ENCODE measurements around the gene ZNF138. TPM values are rescaled to one million over a fixed set of nuclear protein-coding genes. Genes with fewer than 3 reads are reported as not detected.
"Not testable (repeated sequence)": the region's sequence is repeated elsewhere in the genome, so short reads cannot be mapped to it uniquely, and the experiment has no call there.

ZNF138 gene
- total and polyA plus RNA-seq, 10 donors: 7.0 to 39.9 (median 12.8) TPM

- H3K27ac ChIP-seq: no peak overlapping the region
- WGBS, 5 donors: 76 to 85% (median 81%) methylated on average over 3 of the region's 3 CpGs
- H3K4me3 ChIP-seq: no peak overlapping the region
- TF ChIP-seq POLR2AphosphoS5 (IDR thresholded peaks at IDR 0.05) (no peak), POLR2A (IDR thresholded peaks at IDR 0.05) (no peak)
- TF ChIP-seq, protein P1, sequence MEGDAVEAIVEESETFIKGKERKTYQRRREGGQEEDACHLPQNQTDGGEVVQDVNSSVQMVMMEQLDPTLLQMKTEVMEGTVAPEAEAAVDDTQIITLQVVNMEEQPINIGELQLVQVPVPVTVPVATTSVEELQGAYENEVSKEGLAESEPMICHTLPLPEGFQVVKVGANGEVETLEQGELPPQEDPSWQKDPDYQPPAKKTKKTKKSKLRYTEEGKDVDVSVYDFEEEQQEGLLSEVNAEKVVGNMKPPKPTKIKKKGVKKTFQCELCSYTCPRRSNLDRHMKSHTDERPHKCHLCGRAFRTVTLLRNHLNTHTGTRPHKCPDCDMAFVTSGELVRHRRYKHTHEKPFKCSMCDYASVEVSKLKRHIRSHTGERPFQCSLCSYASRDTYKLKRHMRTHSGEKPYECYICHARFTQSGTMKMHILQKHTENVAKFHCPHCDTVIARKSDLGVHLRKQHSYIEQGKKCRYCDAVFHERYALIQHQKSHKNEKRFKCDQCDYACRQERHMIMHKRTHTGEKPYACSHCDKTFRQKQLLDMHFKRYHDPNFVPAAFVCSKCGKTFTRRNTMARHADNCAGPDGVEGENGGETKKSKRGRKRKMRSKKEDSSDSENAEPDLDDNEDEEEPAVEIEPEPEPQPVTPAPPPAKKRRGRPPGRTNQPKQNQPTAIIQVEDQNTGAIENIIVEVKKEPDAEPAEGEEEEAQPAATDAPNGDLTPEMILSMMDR (IDR thresholded peaks at IDR 0.05 in 8 of 11, conservative IDR thresholded peaks at IDR 0.05 in 3 of 11): no peak
- no peaks in the 10 kb centered on the region for H3K27me3 ChIP-seq (replicated peaks in 1 of 7)
- H3K4me1 ChIP-seq: no peaks in the 10 kb centered on the region
- no peaks in the 10 kb centered on the region for H3K36me3 ChIP-seq
- peaks cover 0 to 29% (median 0%) of the 10 kb centered on the region in 8 donors for H3K9me3 ChIP-seq
- intact Hi-C loops (cut with DNase I; ENCODE audit: low total_unique reads): no loop called here
- no peak for DNase-seq
Observed at GRCh38 chr7:64775289-64775688, 18.9 kb upstream of the ZNF138 start.

GRCh38 chr7:64784842-64785241, 9.4 kb upstream of the ZNF138 start:
- H3K4me1 ChIP-seq; H3K27ac ChIP-seq; H3K9me3 ChIP-seq; DNase-seq; H3K36me3 ChIP-seq; intact Hi-C loops (cut with DNase I; ENCODE audit: low total_unique reads); H3K4me3 ChIP-seq; H3K27me3 ChIP-seq (replicated peaks in 1 of 7): not testable (repeated sequence)
- 71 to 98% (median 86%) methylated on average over 6 to 22 of the region's 23 CpGs for WGBS, 5 donors

DNA sequence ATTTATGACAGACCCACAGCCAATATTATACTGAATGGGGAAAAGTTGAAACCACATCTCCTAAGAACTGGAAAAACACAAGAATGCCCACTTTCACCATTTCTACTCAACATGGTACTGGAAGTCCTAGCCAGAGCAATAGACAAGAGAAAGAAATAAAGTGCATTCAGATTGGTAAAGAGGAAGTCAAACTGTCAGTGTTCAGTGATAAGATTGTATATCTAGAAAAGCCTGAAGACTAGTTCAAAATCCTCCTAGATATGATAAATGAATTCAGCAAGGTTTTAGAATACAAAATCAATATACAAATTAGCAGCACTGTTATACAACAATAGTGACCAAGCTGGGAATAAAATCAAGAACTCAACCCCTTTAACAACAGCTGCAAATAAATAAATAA, 6.9 kb upstream of the ZNF138 start:
- no peak for DNase-seq
- Histone ChIP-seq H3K4me3 (no peak overlapping the region), H3K27ac (no peak overlapping the region), H3K9me3 (no peaks in the 10 kb centered on the region), H3K4me1 (no peaks in the 10 kb centered on the region), H3K27me3 (replicated peaks in 1 of 7) (peaks cover 0 to 3% (median 0%) of the 10 kb centered on the region in 7 donors), H3K36me3 (no peaks in the 10 kb centered on the region)
- TF ChIP-seq, protein P1 (IDR thresholded peaks at IDR 0.05 in 8 of 11, conservative IDR thresholded peaks at IDR 0.05 in 3 of 11): no peak
- no peak for TF ChIP-seq POLR2AphosphoS5 (IDR thresholded peaks at IDR 0.05)
- TF ChIP-seq POLR2A (IDR thresholded peaks at IDR 0.05): no peak
- intact Hi-C loops (cut with DNase I; ENCODE audit: low total_unique reads): no loop called here

GRCh38 chr7:64789241-64789640, 5.0 kb upstream of the ZNF138 start:
- 59 to 73% (median 67%) methylated on average over 11 of the region's 11 CpGs for WGBS, 5 donors
- H3K9me3 ChIP-seq; H3K36me3 ChIP-seq; H3K4me3 ChIP-seq; H3K27me3 ChIP-seq (replicated peaks in 1 of 7); H3K4me1 ChIP-seq; DNase-seq; H3K27ac ChIP-seq; intact Hi-C loops (cut with DNase I; ENCODE audit: low total_unique reads): not testable (repeated sequence)

- Histone ChIP-seq H3K27me3 (replicated peaks in 1 of 7) (no peaks in the 10 kb centered on the region), H3K4me3 (peak overlapping the region in 1 of 8 donors; percentile 82), H3K4me1 (peaks cover 8 to 38% (median 22%) of the 10 kb centered on the region in 6 donors), H3K9me3 (no peaks in the 10 kb centered on the region), H3K27ac (peak overlapping the region in 2 of 8 donors; percentile 87 to 91), H3K36me3 (peaks cover 0 to 15% (median 1%) of the 10 kb centered on the region in 6 donors)
- TF ChIP-seq, protein P1 (IDR thresholded peaks at IDR 0.05 in 8 of 11, conservative IDR thresholded peaks at IDR 0.05 in 3 of 11): no peak
- TF ChIP-seq POLR2A (IDR thresholded peaks at IDR 0.05) (no peak), POLR2AphosphoS5 (IDR thresholded peaks at IDR 0.05) (no peak)
- WGBS, 5 donors: 92 to 99% (median 94%) methylated on average over 4 of the region's 4 CpGs
- DNase-seq: no peak
- intact Hi-C loops (cut with DNase I; ENCODE audit: low total_unique reads): no loop called here
Observed at GRCh38 chr7:64793106-64793755, 997 bp upstream of the ZNF138 start.

Measured in spleen (tissue), 11 donors.